GM23338 (cell line): ENCODE results near the gene GHDC.

Experiments used
- CREB1 ChIP-seq: fragments of 250-450 bp; sonication (Bioruptor Pico); IDR thresholded peaks from 2 replicates; pipeline ENCODE4 v1.5.0; 2020; ENCODE audit warnings: low read depth, mild to moderate bottlenecking, moderate library complexity
- EZH2 ChIP-seq: fragments of 200-600 bp; sonication (generic); IDR thresholded peaks from one replicate; pipeline ENCODE4 v1.8.0; 2017; ENCODE audit warnings: antibody characterized with exemption, mild to moderate bottlenecking, low read depth; ENCODE audit not compliant: unreplicated experiment
- EZH2phosphoT487 ChIP-seq: fragments of 200-600 bp; sonication (generic); IDR thresholded peaks from one replicate; pipeline ENCODE4 v1.8.1; 2018; ENCODE audit warnings: antibody characterized with exemption; ENCODE audit not compliant: unreplicated experiment
- JUNB ChIP-seq: IDR thresholded peaks from one replicate; pipeline ENCODE4 v1.6.1; 2016; ENCODE audit warnings: antibody characterized with exemption; ENCODE audit not compliant: unreplicated experiment
- POLR2AphosphoS5 ChIP-seq: IDR thresholded peaks from 2 replicates; pipeline ENCODE4 v1.6.1; 2016; ENCODE audit warnings: antibody characterized with exemption, low read depth
- STAT1 ChIP-seq: IDR thresholded peaks from one replicate; pipeline ENCODE4 v1.6.1; 2016; ENCODE audit warnings: antibody characterized with exemption; ENCODE audit not compliant: unreplicated experiment
- ZNF114 ChIP-seq: fragments of 250-450 bp; sonication (Bioruptor Pico); IDR thresholded peaks from 2 replicates; pipeline ENCODE4 v1.5.0; 2020; ENCODE audit warnings: mild to moderate bottlenecking, moderate library complexity
- TF ChIP-seq, protein P1 (sequence below), 2 experiments: fragments of 200-600 bp in 1 of 2; sonication (generic) in 1 of 2; conservative IDR thresholded peaks; 2 replicates each; pipeline versions ENCODE4 v1.5.1 to v1.6.1; 2016 to 2017; ENCODE audit warnings: antibody characterized with exemption in 2 of 2, low read depth in 2 of 2, mild to moderate bottlenecking in 2 of 2, moderate library complexity in 1 of 2
- TF ChIP-seq, protein P2 (sequence below): IDR thresholded peaks from one replicate; pipeline ENCODE4 v1.6.1; 2018; ENCODE audit warnings: antibody characterized with exemption; ENCODE audit not compliant: unreplicated experiment
- TF ChIP-seq, protein P3 (sequence below): fragments of 250-450 bp; sonication (Bioruptor Pico); IDR thresholded peaks from 2 replicates; pipeline ENCODE4 v1.5.0; 2020; ENCODE audit warnings: mild to moderate bottlenecking, moderate library complexity
- TF ChIP-seq, protein P4 (sequence below): IDR thresholded peaks from 2 replicates; pipeline ENCODE4 v1.6.1; 2016; ENCODE audit warnings: antibody characterized with exemption

DNA sequence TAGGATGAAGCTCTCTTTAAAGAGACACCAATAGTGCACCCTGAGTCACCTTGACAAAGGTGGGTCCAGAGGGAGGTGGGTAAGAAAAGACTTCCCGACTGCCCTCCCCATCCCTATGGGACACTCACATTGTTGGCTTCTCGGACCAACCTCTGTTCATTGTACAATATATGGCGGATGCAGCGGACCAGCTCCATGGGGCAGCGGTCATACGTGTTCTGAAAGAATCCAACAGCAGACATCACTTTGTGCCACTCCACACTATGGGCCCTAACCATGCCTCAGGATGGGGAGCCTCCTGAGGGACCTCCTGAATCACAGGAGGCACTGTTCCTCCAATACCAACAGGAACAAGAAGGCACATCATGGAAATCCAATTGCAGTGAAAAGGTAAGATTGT, 30.4 kb upstream of the GHDC start:
- TF ChIP-seq POLR2AphosphoS5, result no peak
- no peak for TF ChIP-seq EZH2
- TF ChIP-seq, protein P1, sequence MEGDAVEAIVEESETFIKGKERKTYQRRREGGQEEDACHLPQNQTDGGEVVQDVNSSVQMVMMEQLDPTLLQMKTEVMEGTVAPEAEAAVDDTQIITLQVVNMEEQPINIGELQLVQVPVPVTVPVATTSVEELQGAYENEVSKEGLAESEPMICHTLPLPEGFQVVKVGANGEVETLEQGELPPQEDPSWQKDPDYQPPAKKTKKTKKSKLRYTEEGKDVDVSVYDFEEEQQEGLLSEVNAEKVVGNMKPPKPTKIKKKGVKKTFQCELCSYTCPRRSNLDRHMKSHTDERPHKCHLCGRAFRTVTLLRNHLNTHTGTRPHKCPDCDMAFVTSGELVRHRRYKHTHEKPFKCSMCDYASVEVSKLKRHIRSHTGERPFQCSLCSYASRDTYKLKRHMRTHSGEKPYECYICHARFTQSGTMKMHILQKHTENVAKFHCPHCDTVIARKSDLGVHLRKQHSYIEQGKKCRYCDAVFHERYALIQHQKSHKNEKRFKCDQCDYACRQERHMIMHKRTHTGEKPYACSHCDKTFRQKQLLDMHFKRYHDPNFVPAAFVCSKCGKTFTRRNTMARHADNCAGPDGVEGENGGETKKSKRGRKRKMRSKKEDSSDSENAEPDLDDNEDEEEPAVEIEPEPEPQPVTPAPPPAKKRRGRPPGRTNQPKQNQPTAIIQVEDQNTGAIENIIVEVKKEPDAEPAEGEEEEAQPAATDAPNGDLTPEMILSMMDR (conservative IDR thresholded peaks at IDR 0.05; ENCODE audit: low read depth in 2 of 2), result no peak
- TF ChIP-seq, protein P2, sequence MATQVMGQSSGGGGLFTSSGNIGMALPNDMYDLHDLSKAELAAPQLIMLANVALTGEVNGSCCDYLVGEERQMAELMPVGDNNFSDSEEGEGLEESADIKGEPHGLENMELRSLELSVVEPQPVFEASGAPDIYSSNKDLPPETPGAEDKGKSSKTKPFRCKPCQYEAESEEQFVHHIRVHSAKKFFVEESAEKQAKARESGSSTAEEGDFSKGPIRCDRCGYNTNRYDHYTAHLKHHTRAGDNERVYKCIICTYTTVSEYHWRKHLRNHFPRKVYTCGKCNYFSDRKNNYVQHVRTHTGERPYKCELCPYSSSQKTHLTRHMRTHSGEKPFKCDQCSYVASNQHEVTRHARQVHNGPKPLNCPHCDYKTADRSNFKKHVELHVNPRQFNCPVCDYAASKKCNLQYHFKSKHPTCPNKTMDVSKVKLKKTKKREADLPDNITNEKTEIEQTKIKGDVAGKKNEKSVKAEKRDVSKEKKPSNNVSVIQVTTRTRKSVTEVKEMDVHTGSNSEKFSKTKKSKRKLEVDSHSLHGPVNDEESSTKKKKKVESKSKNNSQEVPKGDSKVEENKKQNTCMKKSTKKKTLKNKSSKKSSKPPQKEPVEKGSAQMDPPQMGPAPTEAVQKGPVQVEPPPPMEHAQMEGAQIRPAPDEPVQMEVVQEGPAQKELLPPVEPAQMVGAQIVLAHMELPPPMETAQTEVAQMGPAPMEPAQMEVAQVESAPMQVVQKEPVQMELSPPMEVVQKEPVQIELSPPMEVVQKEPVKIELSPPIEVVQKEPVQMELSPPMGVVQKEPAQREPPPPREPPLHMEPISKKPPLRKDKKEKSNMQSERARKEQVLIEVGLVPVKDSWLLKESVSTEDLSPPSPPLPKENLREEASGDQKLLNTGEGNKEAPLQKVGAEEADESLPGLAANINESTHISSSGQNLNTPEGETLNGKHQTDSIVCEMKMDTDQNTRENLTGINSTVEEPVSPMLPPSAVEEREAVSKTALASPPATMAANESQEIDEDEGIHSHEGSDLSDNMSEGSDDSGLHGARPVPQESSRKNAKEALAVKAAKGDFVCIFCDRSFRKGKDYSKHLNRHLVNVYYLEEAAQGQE, result no peak
- no peak for TF ChIP-seq ZNF114 (CRISPR knock-in tag)
- TF ChIP-seq STAT1, result no peak
- no peak for TF ChIP-seq EZH2phosphoT487
- TF ChIP-seq, protein P3, sequence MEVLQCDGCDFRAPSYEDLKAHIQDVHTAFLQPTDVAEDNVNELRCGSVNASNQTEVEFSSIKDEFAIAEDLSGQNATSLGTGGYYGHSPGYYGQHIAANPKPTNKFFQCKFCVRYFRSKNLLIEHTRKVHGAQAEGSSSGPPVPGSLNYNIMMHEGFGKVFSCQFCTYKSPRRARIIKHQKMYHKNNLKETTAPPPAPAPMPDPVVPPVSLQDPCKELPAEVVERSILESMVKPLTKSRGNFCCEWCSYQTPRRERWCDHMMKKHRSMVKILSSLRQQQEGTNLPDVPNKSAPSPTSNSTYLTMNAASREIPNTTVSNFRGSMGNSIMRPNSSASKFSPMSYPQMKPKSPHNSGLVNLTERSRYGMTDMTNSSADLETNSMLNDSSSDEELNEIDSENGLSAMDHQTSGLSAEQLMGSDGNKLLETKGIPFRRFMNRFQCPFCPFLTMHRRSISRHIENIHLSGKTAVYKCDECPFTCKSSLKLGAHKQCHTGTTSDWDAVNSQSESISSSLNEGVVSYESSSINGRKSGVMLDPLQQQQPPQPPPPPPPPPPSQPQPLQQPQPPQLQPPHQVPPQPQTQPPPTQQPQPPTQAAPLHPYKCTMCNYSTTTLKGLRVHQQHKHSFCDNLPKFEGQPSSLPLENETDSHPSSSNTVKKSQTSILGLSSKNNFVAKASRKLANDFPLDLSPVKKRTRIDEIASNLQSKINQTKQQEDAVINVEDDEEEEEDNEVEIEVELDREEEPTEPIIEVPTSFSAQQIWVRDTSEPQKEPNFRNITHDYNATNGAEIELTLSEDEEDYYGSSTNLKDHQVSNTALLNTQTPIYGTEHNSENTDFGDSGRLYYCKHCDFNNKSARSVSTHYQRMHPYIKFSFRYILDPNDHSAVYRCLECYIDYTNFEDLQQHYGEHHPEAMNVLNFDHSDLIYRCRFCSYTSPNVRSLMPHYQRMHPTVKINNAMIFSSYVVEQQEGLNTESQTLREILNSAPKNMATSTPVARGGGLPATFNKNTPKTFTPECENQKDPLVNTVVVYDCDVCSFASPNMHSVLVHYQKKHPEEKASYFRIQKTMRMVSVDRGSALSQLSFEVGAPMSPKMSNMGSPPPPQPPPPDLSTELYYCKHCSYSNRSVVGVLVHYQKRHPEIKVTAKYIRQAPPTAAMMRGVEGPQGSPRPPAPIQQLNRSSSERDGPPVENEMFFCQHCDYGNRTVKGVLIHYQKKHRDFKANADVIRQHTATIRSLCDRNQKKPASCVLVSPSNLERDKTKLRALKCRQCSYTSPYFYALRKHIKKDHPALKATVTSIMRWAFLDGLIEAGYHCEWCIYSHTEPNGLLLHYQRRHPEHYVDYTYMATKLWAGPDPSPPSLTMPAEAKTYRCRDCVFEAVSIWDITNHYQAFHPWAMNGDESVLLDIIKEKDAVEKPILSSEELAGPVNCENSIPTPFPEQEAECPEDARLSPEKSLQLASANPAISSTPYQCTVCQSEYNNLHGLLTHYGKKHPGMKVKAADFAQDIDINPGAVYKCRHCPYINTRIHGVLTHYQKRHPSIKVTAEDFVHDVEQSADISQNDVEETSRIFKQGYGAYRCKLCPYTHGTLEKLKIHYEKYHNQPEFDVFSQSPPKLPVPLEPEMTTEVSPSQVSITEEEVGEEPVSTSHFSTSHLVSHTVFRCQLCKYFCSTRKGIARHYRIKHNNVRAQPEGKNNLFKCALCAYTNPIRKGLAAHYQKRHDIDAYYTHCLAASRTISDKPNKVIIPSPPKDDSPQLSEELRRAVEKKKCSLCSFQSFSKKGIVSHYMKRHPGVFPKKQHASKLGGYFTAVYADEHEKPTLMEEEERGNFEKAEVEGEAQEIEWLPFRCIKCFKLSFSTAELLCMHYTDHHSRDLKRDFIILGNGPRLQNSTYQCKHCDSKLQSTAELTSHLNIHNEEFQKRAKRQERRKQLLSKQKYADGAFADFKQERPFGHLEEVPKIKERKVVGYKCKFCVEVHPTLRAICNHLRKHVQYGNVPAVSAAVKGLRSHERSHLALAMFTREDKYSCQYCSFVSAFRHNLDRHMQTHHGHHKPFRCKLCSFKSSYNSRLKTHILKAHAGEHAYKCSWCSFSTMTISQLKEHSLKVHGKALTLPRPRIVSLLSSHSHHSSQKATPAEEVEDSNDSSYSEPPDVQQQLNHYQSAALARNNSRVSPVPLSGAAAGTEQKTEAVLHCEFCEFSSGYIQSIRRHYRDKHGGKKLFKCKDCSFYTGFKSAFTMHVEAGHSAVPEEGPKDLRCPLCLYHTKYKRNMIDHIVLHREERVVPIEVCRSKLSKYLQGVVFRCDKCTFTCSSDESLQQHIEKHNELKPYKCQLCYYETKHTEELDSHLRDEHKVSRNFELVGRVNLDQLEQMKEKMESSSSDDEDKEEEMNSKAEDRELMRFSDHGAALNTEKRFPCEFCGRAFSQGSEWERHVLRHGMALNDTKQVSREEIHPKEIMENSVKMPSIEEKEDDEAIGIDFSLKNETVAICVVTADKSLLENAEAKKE, result no peak
- no peak for TF ChIP-seq CREB1 (CRISPR knock-in tag)
- TF ChIP-seq JUNB, result no peak
- TF ChIP-seq, protein P4, sequence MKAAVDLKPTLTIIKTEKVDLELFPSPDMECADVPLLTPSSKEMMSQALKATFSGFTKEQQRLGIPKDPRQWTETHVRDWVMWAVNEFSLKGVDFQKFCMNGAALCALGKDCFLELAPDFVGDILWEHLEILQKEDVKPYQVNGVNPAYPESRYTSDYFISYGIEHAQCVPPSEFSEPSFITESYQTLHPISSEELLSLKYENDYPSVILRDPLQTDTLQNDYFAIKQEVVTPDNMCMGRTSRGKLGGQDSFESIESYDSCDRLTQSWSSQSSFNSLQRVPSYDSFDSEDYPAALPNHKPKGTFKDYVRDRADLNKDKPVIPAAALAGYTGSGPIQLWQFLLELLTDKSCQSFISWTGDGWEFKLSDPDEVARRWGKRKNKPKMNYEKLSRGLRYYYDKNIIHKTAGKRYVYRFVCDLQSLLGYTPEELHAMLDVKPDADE, result no peak
